Osteoblast (primary cell): ENCODE data around the gene PHTF1. TPM values are rescaled to one million over a fixed set of nuclear protein-coding genes. Genes with fewer than 3 reads are reported as not detected.

ENCODE experiments used
- DNase-seq: peaks from one replicate; pipeline ENCODE4 v3.0.0; 2011; ENCODE audit warnings: low spot score, mixed read lengths; ENCODE audit not compliant: insufficient read length; ENCODE audit errors: missing footprints
- H2AFZ ChIP-seq: 2 replicates; pipeline ENCODE4 v1.6.0; 2011; ENCODE audit warnings: mild to moderate bottlenecking, low read length
- H3K27ac ChIP-seq: 2 replicates; pipeline ENCODE4 v1.5.1; 2011; ENCODE audit warnings: mild to moderate bottlenecking, low read depth, low read length, moderate library complexity
- H3K27me3 ChIP-seq: 2 replicates; pipeline ENCODE4 v1.6.0; 2012; ENCODE audit warnings: mild to moderate bottlenecking, control low read depth, inconsistent platforms, low read length, moderate library complexity; ENCODE audit not compliant: insufficient read depth
- H3K36me3 ChIP-seq: 2 replicates; pipeline ENCODE4 v1.5.1; 2011; ENCODE audit warnings: mild to moderate bottlenecking, low read length, control low read depth, moderate library complexity; ENCODE audit not compliant: insufficient read depth
- H3K4me1 ChIP-seq: 2 replicates; pipeline ENCODE4 v1.5.1; 2011; ENCODE audit warnings: mild to moderate bottlenecking, low read length, control low read depth, moderate library complexity; ENCODE audit not compliant: insufficient read depth
- H3K4me2 ChIP-seq: 2 replicates; pipeline ENCODE4 v1.6.0; 2011; ENCODE audit warnings: mild to moderate bottlenecking, low read length; ENCODE audit not compliant: insufficient read depth
- H3K4me3 ChIP-seq: fragments of 200-600 bp; sonication (generic); 3 replicates; pipeline ENCODE4 v1.5.1; 2012; ENCODE audit warnings: mild to moderate bottlenecking, low read length, inconsistent platforms; ENCODE audit not compliant: insufficient read depth
- H3K79me2 ChIP-seq: 2 replicates; pipeline ENCODE4 v1.6.0; 2012; ENCODE audit warnings: mild to moderate bottlenecking, low read length, control low read depth, inconsistent platforms; ENCODE audit not compliant: insufficient read depth
- H3K9me3 ChIP-seq: 2 replicates; pipeline ENCODE4 v1.5.1; 2011; ENCODE audit warnings: low read depth, low read length, control low read depth
- H4K20me1 ChIP-seq: 2 replicates; pipeline ENCODE4 v1.6.0; 2012; ENCODE audit warnings: mild to moderate bottlenecking, low read length, control low read depth; ENCODE audit not compliant: insufficient read depth
- CTCF ChIP-seq: IDR thresholded peaks from 2 replicates; pipeline ENCODE4 v1.5.1; 2011; ENCODE audit warnings: mild to moderate bottlenecking, low read depth, low read length, moderate library complexity; ENCODE audit errors: extremely low read depth
- total RNA-seq: library from RNA; depleted of rRNA; stranded (reverse); fragments of >200 nt; gene quantifications from 2 replicates; pipeline ENCODE4 v1.2.3, GENCODE V29; 2012

Gene PHTF1
- total RNA-seq, 1 donor, result 41.6 TPM

GRCh38 chr1:113714606-113715269 lies 44.5 kb downstream of the PHTF1 start:
- no peak for TF ChIP-seq CTCF
- no peaks in the 10 kb centered on the region for H3K79me2 ChIP-seq
- DNase-seq, result no peak
- no peaks in the 10 kb centered on the region for H3K9me3 ChIP-seq
- no peak overlapping the region for H3K4me2 ChIP-seq
- no peak overlapping the region for H2AFZ ChIP-seq
- H3K36me3 ChIP-seq, result peaks cover 19% of the 10 kb centered on the region
- H4K20me1 ChIP-seq, result peaks cover 3% of the 10 kb centered on the region
- no peak overlapping the region for H3K27ac ChIP-seq
- H3K4me1 ChIP-seq, result no peaks in the 10 kb centered on the region
- H3K27me3 ChIP-seq, result no peaks in the 10 kb centered on the region
- no peak overlapping the region for H3K4me3 ChIP-seq

- Histone ChIP-seq H3K27ac (no peak overlapping the region), H3K36me3 (peaks cover 17% of the 10 kb centered on the region), H3K79me2 (no peaks in the 10 kb centered on the region), H2AFZ (no peak overlapping the region), H4K20me1 (no peaks in the 10 kb centered on the region), H3K9me3 (no peaks in the 10 kb centered on the region), H3K27me3 (no peaks in the 10 kb centered on the region), H3K4me1 (no peaks in the 10 kb centered on the region), H3K4me2 (no peak overlapping the region), H3K4me3 (no peak overlapping the region)
- TF ChIP-seq CTCF, result no peak
- peak; percentile 6 for DNase-seq
Measured at GRCh38 chr1:113701429-113701828, 57.9 kb downstream of the PHTF1 start.

- peaks cover 17% of the 10 kb centered on the region for H3K36me3 ChIP-seq
- no peaks in the 10 kb centered on the region for H3K4me1 ChIP-seq
- no peaks in the 10 kb centered on the region for H4K20me1 ChIP-seq
- no peak overlapping the region for H2AFZ ChIP-seq
- no peaks in the 10 kb centered on the region for H3K79me2 ChIP-seq
- H3K27me3 ChIP-seq, result no peaks in the 10 kb centered on the region
- H3K27ac ChIP-seq, result no peak overlapping the region
- no peak for TF ChIP-seq CTCF
- H3K4me2 ChIP-seq, result no peak overlapping the region
- H3K9me3 ChIP-seq, result peaks cover 5% of the 10 kb centered on the region
- DNase-seq, result no peak
- no peak overlapping the region for H3K4me3 ChIP-seq
Measured at GRCh38 chr1:113694910-113695309, 64.4 kb downstream of the PHTF1 start.

DNA sequence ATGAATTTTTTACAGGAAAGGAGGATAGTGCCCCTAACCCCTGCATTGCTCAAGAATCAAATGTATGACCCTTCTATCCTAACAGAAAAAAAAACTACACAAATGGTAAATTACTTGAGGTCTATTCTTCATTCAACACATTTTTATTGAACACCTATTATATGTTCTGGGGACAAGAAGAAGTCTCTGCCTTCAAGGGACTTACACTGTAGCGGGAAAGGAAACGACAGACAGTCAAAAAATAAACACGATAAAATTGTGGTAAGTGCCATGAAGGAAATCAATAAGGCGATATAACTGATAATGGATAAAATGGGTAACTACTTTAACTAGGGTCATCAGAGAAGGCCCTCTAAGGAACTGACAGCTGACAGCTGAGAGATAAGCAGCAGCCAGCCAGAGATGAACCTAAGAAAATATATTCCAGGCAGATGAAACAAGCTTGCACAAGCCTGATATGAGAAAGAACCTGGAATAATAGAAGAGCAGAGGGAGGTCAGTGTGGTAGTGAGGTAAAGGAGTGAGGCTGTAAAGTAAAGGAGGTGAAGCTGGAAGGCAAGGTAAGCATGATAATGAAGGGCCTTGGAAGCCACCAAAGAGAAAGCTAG lies 66.4 kb downstream of the PHTF1 start:
- Histone ChIP-seq H2AFZ (no peak overlapping the region), H3K4me2 (no peak overlapping the region), H3K9me3 (peaks cover 5% of the 10 kb centered on the region), H3K27me3 (no peaks in the 10 kb centered on the region), H3K4me3 (no peak overlapping the region), H3K36me3 (peaks cover 20% of the 10 kb centered on the region), H3K4me1 (no peaks in the 10 kb centered on the region), H3K79me2 (no peaks in the 10 kb centered on the region), H4K20me1 (no peaks in the 10 kb centered on the region), H3K27ac (no peak overlapping the region)
- no peak for DNase-seq
- no peak for TF ChIP-seq CTCF
